HT-29 (cell line): ENCODE results near the gene NRCAM. TPM values are rescaled to one million over a fixed set of nuclear protein-coding genes. Genes with fewer than 3 reads are reported as not detected.
"Not testable (repeated sequence)": the region's sequence is repeated elsewhere in the genome, so short reads cannot be mapped to it uniquely, and the experiment has no call there.

Experiments used
- DNase-seq: peaks from one replicate; pipeline ENCODE4 v3.0.0-alpha.2; 2015; ENCODE audit warnings: low spot score
- total RNA-seq: library from RNA; depleted of rRNA; stranded (reverse); fragments of >200 nt; shearing (Covaris generic); gene quantifications from 2 replicates; pipeline ENCODE4 v1.2.3, GENCODE V29; 2014

Gene NRCAM
- total RNA-seq, 1 experiment from 2014 or later = 0.61 TPM

DNA sequence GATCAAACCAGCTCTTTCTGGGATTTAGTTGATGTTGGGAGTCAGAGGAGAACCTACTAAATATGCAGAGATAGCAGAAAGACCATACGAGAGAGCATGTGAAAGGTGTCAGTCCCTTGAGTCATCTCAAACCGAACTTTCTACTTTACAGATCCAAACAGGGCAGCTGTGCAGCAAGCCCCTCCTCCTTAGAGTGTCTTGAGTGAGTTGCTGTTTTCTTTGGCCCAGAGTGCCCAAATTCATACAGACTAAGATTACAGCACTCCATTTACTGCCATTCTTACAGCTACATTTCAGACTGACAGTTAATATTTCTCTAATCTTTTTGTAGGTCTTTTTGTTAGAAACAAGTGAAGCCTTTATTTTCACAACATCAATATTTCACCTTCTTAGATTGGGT is 53.4 kb downstream of the NRCAM start:
- no peak for DNase-seq

GRCh38 chr7:108396080-108396479 is 60.2 kb downstream of the NRCAM start:
- no peak for DNase-seq

- DNase-seq = no peak
These were observed 60.8 kb downstream of the NRCAM start for GRCh38 chr7:108395426-108395825.

DNA sequence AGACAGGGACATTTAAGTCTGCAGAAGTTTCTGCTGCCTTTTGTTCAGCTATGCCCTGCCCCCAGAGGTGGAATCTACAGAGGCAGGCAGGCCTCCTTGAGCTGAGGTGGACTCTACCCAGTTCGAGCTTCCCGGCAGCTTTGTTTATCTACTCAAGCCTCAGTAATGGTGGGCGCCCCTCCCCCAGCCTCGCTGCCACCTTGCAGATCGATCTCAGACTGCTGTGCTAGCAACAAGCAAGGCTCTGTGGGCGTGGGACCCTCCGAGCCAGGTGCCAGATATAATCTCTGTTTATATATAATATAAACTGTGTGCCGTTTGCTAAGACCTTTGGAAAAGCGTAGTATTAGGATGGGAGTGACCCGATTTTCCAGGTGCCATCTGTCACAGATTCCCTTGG is 63.1 kb downstream of the NRCAM start:
- DNase-seq = not testable (repeated sequence)

DNA sequence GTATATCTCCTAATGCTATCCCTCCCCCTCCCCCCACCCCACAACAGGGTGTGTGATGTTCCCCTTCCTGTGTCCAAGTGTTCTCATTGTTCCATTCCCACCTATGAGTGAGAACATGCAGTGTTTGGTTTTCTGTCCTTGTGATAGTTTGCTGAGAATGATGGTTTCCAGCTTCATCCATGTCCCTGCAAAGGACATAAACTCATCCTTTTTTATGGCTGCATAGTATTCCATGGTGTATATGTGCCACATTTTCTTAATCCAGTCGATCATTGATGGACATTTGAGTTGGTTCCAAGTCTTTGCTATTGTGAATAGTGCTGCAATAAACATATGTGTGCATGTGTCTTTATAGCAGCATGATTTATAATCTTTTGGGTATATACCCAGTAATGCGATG is 68.5 kb downstream of the NRCAM start:
- not testable (repeated sequence) for DNase-seq

DNA sequence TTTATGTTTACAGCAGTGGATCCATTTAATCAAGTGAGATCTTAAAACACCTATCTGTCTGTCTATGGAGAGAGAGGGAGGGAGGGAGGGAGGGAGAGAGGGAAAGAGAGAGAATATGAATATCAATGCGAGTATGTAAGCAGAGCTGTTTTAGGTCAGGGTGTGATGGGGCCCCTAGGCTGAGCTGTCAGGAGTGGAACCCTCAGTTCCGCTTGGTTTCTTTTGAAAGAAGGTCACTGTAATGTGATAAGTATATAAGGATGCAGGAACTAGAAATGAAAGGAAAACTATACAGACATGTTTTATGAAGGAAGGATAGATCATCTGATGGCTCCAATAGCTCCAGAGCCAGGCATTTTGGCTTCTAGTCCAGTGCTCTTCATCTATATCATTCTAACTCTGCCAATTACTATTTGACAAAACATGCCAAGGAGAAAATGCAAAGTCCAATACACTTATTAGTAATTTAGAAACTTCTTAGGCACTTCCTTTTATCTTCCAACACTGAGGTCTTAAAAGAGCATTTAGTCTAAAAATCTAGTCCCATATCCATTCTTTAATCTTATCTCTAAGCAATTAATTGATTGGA is 70.3 kb downstream of the NRCAM start:
- DNase-seq = no peak

DNA sequence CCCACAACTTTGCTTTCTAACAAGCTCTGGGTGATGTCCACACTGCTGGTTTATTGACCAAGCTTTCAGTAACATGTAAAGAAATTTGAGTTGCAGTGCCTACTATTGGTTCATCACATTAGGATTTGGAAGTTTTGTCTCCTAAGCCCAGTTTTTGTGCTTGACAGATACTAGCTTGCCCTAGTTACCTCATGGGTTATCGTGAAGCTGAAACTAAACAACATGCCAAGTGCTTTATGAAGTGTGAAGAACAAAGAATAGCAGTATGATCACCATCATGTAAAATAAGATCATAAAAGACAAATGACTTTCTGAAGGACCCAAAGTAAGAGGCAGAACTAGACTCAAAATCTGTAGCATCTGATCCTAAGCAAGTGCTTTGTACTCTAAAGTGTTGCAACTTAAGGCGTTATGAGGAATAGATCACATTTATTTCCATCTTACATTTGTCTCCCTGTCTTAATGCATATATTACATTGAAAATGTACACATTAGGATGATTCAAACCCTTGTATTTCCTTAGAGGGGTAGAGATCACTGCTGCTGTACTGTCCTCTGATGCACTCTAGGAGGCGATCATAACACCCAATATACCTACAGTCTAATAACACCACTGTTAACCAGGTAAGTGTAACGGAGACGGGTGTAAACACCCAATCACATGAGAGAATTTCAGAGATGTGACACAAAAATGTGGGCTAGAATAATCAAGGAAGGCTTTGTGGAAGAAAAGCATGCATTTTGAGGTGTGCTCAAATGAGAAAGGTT is 71.3 kb downstream of the NRCAM start:
- no peak for DNase-seq

GRCh38 chr7:108382932-108383331 is 73.3 kb downstream of the NRCAM start:
- no peak for DNase-seq

DNA sequence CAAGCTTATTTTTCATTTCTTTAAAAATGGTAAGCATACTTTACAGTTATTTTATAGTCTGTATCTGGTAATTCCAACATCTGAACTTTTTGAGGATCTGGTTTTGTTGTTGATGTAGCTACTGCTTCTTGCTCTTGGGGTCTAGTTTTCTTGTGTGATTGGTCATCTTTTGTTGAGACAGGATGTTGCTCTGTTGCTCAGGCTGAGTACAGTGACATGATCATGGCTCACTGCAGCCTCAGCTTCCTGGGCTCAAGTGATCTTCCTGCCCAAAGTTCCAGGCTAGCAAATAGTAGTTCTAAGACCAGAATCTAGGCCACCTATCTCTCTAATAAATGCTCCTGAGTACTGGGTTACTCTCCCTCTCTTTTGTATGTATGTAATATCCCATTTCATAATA is 75.7 kb downstream of the NRCAM start:
- DNase-seq = no peak

DNA sequence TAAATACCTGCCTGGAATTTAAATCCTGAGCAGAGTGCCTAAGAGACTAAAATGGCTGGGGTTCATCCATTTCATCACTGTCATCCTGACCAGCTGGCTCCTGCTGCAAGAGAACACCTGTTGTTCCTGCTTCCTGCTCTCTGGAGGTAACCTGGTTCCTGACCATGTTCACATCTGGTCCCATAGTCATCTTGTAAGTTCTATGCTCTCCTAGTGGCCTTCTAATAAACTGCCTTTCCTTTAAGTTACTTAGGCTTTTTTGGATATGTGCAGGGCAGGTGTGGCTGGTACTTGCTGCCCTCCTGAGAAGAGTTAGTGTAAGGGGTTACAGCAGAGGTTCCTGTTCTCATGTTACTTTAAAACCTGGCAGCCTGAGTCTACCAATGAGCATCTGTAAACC is 80.0 kb downstream of the NRCAM start:
- DNase-seq = no peak

DNA sequence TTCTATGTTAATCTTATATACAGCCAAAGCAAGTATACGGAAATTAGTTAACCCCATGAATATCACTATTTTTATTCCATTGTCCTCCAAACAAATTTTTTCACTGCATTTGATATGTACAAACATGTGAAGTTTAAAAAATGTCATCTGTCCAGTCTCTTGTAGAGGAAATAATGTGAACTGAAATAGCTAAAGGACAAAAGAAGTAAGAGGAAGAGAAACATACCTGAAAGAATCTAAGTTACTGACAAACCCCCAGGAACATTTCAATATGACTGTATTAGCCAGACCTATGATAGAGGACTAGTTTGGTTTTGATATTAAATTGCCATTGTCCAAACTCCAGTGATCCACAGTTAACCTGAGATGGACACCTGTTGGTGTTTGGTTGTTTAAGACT is 80.6 kb downstream of the NRCAM start:
- DNase-seq = no peak

- no peak for DNase-seq
These were observed 81.3 kb downstream of the NRCAM start for GRCh38 chr7:108374899-108375298.

DNA sequence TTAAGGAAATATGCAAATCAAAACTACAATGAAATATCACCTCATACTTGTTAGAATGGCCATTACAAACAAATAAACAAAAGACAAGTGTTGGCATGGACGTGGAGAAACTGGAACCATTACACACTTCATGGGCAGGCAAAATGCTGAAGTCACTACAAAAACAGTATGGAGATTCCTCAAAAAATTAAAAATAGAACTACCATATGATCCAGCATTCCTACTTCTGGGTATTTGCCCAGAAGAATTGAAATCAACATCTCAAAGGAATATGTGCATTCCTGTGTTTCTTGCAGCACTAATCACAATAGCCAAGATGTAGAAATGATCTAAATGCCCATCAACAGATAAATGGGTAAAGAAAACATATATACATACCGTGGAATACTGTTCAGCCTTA is 83.6 kb downstream of the NRCAM start:
- no peak for DNase-seq

GRCh38 chr7:108370616-108371015 is 85.6 kb downstream of the NRCAM start:
- DNase-seq = no peak

DNA sequence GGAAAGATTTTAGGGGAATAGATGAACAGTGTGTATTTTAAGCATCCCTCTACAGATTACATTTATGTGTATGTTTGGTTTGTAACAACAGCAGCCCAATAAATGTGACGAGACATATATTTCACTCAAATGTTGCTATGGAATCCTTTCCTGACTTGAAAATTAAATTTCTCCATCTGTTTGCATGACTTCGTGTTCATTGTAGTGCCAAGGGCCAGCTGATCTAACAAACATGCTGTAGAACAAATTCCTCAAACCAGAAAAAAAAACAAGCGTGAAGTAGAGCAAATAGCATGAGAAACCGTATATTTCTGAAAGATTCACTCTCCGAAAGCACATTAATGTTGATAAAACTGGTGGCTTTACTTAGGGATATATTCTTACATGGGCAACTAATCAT is 87.8 kb downstream of the NRCAM start:
- no peak for DNase-seq

DNA sequence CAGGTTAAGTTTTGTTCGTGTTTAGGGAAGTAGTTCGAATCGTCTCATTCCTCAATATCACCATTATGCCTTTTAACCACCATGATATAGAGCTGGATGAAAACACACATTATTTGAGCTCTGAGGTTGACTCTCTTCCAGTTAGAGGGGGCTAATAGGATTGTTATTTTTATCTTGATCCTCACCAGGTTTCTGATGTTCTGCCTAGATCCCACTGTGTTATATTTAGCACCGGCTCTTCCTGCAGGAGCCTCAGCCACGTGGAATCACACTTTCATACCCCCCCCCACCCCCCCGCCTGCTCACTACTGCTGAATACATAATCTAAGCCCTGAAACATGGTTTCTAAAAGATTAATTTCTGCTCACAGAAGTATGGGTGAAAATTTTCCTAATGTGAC is 88.3 kb downstream of the NRCAM start:
- DNase-seq = no peak

DNA sequence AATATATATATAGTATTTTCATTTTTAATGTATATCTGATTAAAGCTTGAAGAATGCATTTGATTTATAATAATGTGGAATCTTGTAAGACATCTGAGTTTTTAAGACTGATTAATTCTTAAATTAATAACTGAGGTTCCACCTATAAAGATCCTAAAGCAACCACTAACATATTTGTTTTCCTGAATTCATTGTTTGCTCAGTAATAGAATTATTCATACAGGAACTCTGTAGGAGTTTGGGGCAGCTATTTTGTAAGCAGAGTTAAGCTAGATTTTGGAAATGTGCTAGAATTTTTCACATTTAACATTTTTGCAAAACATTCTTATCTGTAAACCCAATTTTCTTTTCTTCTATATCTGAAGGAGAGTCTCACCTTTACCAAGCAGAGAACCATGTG is 88.9 kb downstream of the NRCAM start:
- no peak for DNase-seq

- DNase-seq = no peak
These were observed 92.6 kb downstream of the NRCAM start for GRCh38 chr7:108363659-108364058.

DNA sequence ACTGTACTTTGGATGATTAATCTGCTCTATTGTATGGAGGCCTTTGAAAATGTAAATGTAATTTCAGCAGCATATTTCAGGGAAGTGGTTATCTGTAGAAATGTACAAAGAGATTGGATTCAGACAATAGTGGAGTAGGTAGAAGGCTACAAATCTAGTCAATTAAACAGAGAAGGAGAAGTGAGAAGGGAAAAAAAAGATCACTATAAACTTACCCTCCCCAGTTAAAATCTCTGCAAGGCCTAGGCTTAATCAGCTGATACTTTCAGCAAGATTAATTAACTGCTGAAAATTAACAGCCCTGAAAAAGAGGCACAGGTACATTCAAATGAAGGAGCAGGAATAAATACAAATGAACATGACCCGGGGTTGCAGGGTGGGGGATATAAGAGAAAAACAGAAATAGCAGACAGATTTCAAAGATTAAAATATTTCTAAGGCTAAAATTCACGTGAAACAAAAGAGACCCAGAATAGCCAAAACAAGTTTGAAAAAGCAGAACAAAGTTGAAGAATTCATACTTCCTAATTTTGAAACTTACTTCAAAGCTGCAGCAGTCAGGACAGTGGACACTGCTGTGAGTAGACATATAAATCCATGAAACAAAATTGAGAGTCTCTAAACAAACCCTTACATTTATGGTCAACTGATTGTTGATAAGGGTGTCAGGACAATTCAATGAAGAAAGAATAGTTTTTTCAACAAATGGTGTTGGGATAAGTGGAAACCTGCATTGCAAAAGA is 96.0 kb downstream of the NRCAM start:
- no peak for DNase-seq

- DNase-seq = peak; percentile 66
These were observed 97.7 kb downstream of the NRCAM start for GRCh38 chr7:108358553-108358952.

- no peak for DNase-seq
These were observed 104.5 kb downstream of the NRCAM start for GRCh38 chr7:108351729-108352131.

DNA sequence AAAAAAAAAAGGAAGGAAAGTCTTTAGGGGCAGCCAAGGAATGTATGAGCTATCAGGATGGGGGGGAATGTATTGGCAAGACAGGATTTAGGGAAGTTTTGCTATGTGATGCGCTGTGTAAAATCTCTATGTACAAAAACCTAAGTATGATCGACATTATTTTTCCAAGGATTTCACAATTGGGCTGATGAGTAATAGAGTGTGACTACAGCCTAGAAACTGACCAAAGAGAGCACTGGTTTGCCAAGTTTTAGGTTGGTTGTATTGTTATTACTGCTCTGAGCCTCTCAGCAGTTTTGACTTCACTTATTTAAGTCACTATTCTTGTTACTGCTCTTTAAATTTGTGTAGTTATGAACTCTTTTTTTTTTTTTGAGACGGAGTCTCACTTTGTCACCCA is 107.3 kb downstream of the NRCAM start:
- no peak for DNase-seq

DNA sequence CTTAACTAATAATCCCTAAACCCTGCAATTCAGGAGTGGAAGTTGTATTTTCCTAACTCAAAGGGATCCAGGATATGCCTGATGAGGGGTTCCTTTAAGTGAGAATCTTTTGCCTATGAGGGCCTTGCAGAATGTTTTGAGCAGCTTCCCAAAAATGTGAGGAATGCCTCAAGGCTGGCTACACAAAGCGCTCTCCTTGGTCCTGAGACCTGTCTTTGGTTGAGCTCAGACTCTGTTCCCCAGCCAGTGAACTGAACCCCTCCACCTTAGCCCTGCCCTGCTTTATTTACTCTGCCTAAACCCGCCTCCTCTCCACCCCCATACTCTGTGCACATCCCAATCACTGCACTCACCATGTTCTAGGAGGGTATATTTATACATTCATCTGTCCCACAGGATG is 108.6 kb downstream of the NRCAM start:
- DNase-seq = peak; percentile 51
